ENCODE data around the gene NSUN2. TPM values are rescaled to one million over a fixed set of nuclear protein-coding genes. Genes with fewer than 3 reads are reported as not detected.
"Not testable (repeated sequence)": the region's sequence is repeated elsewhere in the genome, so short reads cannot be mapped to it uniquely, and the experiment has no call there.

The NSUN2 gene
- total and polyA plus RNA-seq, 4 donors = 36.6 to 52.7 (median 44.1) TPM

DNA sequence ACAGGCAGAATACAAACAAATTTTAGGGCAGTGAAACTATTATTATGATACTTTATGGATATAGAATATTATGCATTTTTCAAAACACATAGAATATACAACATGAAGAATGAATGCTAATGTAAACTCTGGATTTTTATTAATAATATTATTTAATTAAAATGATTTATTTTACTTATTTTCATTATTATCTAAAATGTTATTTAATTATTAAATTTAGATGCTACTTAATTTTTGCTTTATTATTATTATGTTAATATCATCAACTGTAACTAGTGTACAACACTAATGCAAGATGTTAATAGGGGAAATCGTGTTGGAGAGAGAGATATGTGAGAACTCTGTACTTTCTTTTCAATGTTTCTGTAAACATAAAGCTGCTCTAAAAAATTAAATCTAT lies 41.1 kb upstream of the NSUN2 start:
- Histone ChIP-seq H3K36me3 (ENCODE audit: control insufficient read depth in 4 of 4, insufficient read depth in 4 of 4, low read length in 4 of 4) (peaks cover 0 to 8% (median 5%) of the 10 kb centered on the region in 4 donors), H3K4me3 (no peak overlapping the region), H3K4me1 (ENCODE audit: control insufficient read depth in 5 of 5, insufficient read depth in 5 of 5, low read length in 5 of 5) (no peaks in the 10 kb centered on the region), H3K27me3 (ENCODE audit: control insufficient read depth in 3 of 3, insufficient read depth in 3 of 3, low read length in 2 of 3) (no peaks in the 10 kb centered on the region), H3K9me3 (ENCODE audit: control insufficient read depth in 4 of 4, insufficient read depth in 3 of 4, low read length in 3 of 4) (peaks cover 0 to 3% (median 0%) of the 10 kb centered on the region in 4 donors), H3K9ac (ENCODE audit: insufficient read depth in 1 of 2, low read length in 2 of 2) (no peak overlapping the region), H3K27ac (ENCODE audit: low read depth in 1 of 2, low read length in 1 of 2) (no peak overlapping the region)
- no peak for ATAC-seq (ENCODE audit: insufficient read depth, low FRiP score)
- 97 to 98% methylated on average over 1 of the region's 1 CpG for WGBS, 2 donors
- no peak for DNase-seq
- TF ChIP-seq, protein P1, sequence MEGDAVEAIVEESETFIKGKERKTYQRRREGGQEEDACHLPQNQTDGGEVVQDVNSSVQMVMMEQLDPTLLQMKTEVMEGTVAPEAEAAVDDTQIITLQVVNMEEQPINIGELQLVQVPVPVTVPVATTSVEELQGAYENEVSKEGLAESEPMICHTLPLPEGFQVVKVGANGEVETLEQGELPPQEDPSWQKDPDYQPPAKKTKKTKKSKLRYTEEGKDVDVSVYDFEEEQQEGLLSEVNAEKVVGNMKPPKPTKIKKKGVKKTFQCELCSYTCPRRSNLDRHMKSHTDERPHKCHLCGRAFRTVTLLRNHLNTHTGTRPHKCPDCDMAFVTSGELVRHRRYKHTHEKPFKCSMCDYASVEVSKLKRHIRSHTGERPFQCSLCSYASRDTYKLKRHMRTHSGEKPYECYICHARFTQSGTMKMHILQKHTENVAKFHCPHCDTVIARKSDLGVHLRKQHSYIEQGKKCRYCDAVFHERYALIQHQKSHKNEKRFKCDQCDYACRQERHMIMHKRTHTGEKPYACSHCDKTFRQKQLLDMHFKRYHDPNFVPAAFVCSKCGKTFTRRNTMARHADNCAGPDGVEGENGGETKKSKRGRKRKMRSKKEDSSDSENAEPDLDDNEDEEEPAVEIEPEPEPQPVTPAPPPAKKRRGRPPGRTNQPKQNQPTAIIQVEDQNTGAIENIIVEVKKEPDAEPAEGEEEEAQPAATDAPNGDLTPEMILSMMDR (IDR thresholded peaks at IDR 0.05; ENCODE audit: control extremely low read depth, extremely low read depth) = no peak

DNA sequence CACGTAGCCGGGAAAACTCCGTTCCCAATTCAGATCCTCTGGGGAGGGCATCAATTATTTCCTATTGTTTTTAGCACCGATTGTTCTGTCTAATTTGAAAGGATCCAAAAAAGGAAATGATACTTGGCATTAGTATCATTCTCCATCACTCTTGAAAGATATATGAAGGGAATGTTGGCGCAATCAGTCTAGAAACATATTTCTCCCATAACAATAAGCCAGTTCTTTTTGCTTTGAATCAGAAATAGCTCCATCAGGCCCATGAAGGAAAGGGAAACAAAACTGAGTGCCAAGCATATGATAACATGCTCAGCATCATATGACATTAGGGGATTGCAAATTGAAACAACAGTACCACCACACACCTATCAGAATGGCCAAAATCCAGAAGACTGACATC lies 40.2 kb upstream of the NSUN2 start:
- Histone ChIP-seq H3K36me3 (ENCODE audit: control insufficient read depth in 4 of 4, insufficient read depth in 4 of 4, low read length in 4 of 4) (peaks cover 0 to 8% (median 5%) of the 10 kb centered on the region in 4 donors), H3K9ac (ENCODE audit: insufficient read depth in 1 of 2, low read length in 2 of 2) (no peak overlapping the region), H3K27ac (ENCODE audit: low read depth in 1 of 2, low read length in 1 of 2) (no peak overlapping the region), H3K9me3 (ENCODE audit: control insufficient read depth in 4 of 4, insufficient read depth in 3 of 4, low read length in 3 of 4) (peaks cover 0 to 3% (median 0%) of the 10 kb centered on the region in 4 donors), H3K27me3 (ENCODE audit: control insufficient read depth in 3 of 3, insufficient read depth in 3 of 3, low read length in 2 of 3) (no peaks in the 10 kb centered on the region), H3K4me3 (no peak overlapping the region), H3K4me1 (ENCODE audit: control insufficient read depth in 5 of 5, insufficient read depth in 5 of 5, low read length in 5 of 5) (no peaks in the 10 kb centered on the region)
- DNase-seq = no peak
- TF ChIP-seq, protein P1 (IDR thresholded peaks at IDR 0.05; ENCODE audit: control extremely low read depth, extremely low read depth) = no peak
- ATAC-seq (ENCODE audit: insufficient read depth, low FRiP score) = no peak
- 77 to 84% methylated on average over 5 of the region's 5 CpGs for WGBS, 2 donors

DNA sequence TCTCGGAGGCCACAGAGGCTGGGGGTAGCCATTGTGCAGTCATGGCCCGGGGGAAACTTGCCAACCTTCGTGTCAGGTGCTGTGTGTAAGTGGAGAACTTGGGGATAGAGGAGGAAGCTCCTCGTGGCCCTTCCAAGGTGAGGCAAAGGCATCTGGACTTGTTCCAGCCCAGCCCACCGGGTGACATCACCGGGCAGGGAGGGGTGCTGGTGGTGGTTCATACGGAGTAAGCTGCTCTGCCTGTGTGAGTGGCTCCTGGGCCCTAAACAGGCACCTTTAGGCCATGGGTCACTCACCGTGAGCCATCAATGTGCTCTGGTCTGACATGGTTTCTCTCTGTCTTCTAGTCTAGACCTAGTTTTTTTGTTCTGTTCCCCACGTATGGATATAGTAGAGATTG lies 35.9 kb upstream of the NSUN2 start:
- not testable (repeated sequence) for H3K27ac ChIP-seq (ENCODE audit: low read depth in 1 of 2, low read length in 1 of 2); H3K4me3 ChIP-seq; H3K9me3 ChIP-seq (ENCODE audit: control insufficient read depth in 4 of 4, insufficient read depth in 3 of 4, low read length in 3 of 4); DNase-seq; ATAC-seq (ENCODE audit: insufficient read depth, low FRiP score); H3K27me3 ChIP-seq (ENCODE audit: control insufficient read depth in 3 of 3, insufficient read depth in 3 of 3, low read length in 2 of 3); H3K4me1 ChIP-seq (ENCODE audit: control insufficient read depth in 5 of 5, insufficient read depth in 5 of 5, low read length in 5 of 5); H3K9ac ChIP-seq (ENCODE audit: insufficient read depth in 1 of 2, low read length in 2 of 2); H3K36me3 ChIP-seq (ENCODE audit: control insufficient read depth in 4 of 4, insufficient read depth in 4 of 4, low read length in 4 of 4)
- WGBS, 2 donors = 85 to 86% methylated on average over 9 of the region's 9 CpGs

DNA sequence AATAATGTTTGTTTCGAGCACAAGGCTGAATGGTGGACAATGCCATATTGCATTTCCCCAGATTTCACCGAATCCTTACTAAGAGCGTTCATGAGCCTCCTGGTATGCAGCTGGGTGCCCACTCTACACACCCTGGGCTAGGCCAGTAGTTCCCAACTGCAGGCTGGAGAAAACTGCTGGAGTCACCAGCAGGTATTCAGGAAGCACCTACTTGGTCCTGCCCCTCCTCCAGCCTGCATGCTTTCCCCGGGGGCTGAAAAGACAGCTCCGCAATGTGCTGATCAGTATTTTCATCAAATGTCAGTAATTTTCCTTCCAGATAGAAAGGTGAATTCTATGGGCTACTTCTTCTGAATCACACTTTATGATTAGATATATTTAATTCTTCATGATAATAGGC lies 34.8 kb upstream of the NSUN2 start:
- 96 to 97% methylated on average over 5 of the region's 5 CpGs for WGBS, 2 donors
- Histone ChIP-seq H3K36me3 (ENCODE audit: control insufficient read depth in 4 of 4, insufficient read depth in 4 of 4, low read length in 4 of 4) (peaks cover 4 to 10% (median 7%) of the 10 kb centered on the region in 4 donors), H3K27ac (ENCODE audit: low read depth in 1 of 2, low read length in 1 of 2) (no peak overlapping the region), H3K4me1 (ENCODE audit: control insufficient read depth in 5 of 5, insufficient read depth in 5 of 5, low read length in 5 of 5) (no peaks in the 10 kb centered on the region), H3K9me3 (ENCODE audit: control insufficient read depth in 4 of 4, insufficient read depth in 3 of 4, low read length in 3 of 4) (peaks cover 0 to 3% (median 0%) of the 10 kb centered on the region in 4 donors), H3K9ac (ENCODE audit: insufficient read depth in 1 of 2, low read length in 2 of 2) (no peak overlapping the region), H3K27me3 (ENCODE audit: control insufficient read depth in 3 of 3, insufficient read depth in 3 of 3, low read length in 2 of 3) (no peaks in the 10 kb centered on the region), H3K4me3 (no peak overlapping the region)
- TF ChIP-seq, protein P1 (IDR thresholded peaks at IDR 0.05; ENCODE audit: control extremely low read depth, extremely low read depth) = no peak
- no peak for ATAC-seq (ENCODE audit: insufficient read depth, low FRiP score)
- DNase-seq = no peak
